NCI-H524 (cell line): Measurements from ENCODE around the gene LRP1-AS.
A peak's percentile ranks its signal among the peaks of the same experiment; 100 is the strongest.

Experiments
- DNase-seq, 2 experiments: peaks; one replicate each; lab custom pipeline; 2025; lab: John Stamatoyannopoulos, UW

The LRP1-AS gene

DNA sequence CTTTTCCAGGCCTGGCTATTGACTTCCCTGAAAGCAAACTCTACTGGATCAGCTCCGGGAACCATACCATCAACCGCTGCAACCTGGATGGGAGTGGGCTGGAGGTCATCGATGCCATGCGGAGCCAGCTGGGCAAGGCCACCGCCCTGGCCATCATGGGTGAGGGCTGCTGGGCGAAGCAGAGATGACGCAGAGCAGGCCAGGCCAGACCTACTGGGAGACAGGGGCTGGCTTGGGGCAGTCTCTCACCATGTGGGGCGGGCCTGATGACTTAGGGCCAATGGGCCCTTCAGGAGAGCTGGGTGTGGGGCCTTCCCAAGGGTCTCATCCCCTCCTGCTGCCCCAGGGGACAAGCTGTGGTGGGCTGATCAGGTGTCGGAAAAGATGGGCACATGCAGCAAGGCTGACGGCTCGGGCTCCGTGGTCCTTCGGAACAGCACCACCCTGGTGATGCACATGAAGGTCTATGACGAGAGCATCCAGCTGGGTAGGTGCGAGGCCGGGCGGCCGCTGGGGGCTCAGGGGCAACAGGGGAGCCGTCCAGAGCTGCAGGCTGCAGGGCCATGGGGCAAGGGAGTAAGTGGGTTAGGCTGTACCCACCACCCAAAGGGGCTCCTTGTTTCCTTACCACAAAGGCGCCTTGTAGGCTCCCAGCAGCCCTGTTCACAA is 33.0 kb upstream of the LRP1-AS start:
- DNase-seq, result no peak

DNA sequence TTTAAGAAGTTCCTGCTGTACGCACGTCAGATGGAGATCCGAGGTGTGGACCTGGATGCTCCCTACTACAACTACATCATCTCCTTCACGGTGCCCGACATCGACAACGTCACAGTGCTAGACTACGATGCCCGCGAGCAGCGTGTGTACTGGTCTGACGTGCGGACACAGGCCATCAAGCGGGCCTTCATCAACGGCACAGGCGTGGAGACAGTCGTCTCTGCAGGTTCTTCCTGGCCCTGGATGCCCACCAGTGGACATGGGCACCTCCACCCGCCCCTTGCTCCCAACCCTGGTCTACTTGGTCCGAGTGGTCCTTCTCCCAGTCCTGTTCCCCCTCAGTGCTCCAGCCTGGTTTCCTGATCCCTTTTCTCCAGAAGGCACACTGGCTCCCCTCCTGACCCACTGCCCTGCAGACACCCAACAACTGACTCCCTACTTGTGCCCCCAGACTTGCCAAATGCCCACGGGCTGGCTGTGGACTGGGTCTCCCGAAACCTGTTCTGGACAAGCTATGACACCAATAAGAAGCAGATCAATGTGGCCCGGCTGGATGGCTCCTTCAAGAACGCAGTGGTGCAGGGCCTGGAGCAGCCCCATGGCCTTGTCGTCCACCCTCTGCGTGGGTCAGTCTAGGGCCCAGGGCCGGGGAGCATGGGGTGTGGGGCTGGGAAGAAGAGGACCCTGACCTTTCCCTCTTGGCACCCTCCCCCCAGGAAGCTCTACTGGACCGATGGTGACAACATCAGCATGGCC is 32.1 kb upstream of the LRP1-AS start:
- DNase-seq, result no peak

DNA sequence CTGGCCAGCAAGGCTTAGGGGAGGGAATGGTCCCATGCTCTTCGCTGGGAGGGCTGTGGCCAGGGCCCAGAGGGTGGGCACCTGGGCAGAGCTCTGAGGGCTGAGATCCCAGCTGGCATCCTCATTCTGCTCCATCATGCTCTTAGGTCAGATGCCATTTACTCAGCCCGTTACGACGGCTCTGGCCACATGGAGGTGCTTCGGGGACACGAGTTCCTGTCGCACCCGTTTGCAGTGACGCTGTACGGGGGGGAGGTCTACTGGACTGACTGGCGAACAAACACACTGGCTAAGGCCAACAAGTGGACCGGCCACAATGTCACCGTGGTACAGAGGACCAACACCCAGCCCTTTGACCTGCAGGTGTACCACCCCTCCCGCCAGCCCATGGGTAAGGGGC is 30.8 kb upstream of the LRP1-AS start:
- no peak for DNase-seq

DNA sequence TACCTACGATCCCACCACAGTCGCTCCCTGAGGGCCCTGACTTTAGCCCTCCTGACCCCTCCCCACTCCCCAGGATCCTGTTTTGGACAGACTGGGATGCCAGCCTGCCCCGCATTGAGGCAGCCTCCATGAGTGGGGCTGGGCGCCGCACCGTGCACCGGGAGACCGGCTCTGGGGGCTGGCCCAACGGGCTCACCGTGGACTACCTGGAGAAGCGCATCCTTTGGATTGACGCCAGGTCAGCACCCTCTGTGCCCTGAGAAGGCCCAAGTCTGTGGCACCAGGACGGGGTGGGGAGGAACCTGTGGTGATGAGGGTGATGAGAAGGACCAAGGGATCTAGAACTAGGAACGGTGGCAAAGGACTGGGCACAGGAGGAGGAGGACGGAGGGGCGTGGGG is 29.9 kb upstream of the LRP1-AS start:
- DNase-seq, result no peak

DNA sequence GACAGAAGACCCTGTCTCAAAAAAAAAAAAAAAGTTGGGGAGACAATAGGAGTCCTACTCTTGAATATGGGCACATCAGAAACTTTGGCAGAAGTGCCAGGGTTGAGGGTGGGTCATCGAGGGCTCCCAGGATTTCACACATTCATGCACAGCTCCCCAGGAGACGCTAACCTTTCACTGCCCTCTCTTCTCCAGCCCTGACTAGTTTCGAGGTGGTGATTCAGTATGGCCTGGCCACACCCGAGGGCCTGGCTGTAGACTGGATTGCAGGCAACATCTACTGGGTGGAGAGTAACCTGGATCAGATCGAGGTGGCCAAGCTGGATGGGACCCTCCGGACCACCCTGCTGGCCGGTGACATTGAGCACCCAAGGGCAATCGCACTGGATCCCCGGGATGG is 29.4 kb upstream of the LRP1-AS start:
- no peak for DNase-seq

DNA sequence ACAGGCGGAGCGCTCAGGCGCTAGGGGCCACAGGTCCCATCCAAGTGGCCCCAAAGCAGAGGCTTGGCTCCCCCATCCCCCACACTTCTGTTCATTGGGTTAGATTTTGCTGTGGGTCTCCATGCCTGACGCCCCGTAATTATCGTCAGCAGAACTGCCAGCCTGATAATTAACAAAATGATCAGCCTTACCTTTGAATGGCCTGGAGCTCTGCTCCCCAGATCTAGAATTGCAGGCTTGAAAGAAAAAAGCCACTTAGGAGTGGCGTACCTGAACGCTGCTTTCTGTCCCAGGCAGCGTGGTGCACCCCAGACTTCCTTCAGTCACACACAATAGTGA is 28.7 kb upstream of the LRP1-AS start:
- no peak for DNase-seq

DNA sequence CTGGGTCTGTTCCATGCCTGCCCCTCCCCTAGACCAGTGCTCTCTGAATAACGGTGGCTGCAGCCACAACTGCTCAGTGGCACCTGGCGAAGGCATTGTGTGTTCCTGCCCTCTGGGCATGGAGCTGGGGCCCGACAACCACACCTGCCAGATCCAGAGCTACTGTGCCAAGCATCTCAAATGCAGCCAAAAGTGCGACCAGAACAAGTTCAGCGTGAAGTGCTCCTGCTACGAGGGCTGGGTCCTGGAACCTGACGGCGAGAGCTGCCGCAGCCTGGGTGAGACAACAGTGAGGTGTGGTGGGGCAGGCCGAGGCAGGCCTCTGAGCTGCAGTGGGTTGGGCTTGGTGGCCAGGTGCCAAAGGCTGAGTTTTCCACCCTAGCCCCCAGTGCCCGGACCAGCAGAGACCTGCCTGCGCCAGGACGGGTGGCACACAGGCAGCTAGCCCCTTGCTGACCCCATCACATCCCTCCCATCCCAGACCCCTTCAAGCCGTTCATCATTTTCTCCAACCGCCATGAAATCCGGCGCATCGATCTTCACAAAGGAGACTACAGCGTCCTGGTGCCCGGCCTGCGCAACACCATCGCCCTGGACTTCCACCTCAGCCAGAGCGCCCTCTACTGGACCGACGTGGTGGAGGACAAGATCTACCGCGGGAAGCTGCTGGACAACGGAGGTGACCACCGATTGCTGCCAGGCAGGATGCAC is 28.2 kb upstream of the LRP1-AS start:
- peak in 1 of 2 experiments; percentile 56 for DNase-seq

DNA sequence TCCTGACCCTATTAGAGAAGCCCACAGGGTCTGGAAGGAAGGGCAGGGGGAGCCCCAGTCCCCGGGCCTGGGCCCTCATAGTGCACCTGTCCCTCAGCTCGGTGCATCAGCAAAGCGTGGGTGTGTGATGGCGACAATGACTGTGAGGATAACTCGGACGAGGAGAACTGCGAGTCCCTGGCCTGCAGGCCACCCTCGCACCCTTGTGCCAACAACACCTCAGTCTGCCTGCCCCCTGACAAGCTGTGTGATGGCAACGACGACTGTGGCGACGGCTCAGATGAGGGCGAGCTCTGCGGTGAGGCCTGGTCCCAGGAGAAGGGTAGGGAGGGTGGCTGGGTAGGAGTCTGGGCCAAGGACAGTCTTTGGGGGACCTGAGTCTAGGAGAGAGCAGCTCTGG is 26.3 kb upstream of the LRP1-AS start:
- DNase-seq, result no peak

DNA sequence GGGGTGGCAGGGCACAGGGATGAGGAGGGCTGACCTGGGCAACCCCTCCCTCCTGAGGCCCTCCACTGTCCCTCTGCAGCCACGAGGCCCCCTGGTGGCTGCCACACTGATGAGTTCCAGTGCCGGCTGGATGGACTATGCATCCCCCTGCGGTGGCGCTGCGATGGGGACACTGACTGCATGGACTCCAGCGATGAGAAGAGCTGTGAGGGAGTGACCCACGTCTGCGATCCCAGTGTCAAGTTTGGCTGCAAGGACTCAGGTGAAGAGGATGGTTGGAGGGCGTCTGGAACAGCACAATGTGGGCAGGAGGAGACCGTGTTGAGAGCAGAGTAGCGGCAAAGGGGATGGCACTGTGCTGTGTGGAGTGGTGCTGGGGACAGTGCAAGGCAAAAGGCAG is 25.7 kb upstream of the LRP1-AS start:
- DNase-seq, result peak in 1 of 2 experiments; percentile 28

DNA sequence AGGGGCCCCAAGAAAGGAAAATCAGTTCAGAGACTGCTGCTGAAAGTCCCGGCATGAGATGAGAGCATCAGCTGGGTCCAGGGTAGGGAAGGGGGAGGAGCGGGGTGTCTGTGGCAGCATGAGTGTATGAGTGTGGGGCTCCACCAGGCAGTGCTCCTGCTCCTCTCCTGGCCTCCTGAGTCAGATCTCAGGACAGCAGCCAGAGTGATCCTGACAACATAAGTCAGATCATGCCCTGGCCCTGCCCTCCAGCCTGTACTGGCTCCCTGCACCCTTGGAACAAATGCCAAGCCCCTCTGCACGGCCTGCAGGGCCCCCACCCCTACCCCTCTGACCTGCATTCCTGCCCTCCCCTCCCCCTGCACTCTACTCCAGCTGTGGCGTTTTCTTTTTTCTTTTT is 24.2 kb upstream of the LRP1-AS start:
- DNase-seq, result no peak

DNA sequence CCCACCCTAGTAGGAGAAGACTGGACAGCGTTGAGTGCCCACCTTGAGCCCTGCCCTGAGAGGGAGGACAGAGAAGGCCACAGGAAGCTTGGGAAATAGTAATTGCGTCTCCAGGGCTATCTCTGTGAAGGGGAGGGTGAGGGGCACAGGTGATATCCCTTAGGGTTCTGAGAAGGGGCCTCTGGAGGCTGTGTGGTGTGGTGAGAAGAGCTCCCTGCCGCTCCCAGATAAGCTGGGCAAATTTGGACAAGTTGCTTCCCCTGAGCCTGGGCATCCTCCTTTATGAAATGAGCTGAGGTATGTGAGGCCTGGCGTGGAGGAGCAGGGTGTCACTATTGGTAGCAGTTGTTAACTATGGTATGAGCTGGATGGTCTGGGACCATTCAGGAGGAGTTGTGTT is 23.5 kb upstream of the LRP1-AS start:
- no peak for DNase-seq

DNA sequence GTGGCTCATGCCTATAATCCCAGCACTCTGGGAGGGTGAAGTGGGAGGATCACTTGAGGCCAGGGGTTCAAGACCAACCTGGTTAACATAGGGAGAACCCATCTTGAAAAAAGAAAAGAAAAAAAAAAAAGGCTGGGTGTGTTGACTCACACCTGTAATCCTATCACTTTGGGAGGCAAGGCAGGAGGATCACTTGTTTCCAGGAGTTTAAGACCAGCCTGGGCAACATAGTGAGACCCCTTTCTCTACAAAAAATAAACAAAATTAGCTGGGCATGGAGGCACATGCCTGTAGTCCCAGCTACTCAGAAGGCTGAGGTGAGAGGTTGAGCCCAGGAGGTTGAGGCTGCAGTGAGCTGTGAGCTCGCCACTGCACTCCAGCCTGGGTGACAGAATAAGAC is 23.0 kb upstream of the LRP1-AS start:
- no peak for DNase-seq

DNA sequence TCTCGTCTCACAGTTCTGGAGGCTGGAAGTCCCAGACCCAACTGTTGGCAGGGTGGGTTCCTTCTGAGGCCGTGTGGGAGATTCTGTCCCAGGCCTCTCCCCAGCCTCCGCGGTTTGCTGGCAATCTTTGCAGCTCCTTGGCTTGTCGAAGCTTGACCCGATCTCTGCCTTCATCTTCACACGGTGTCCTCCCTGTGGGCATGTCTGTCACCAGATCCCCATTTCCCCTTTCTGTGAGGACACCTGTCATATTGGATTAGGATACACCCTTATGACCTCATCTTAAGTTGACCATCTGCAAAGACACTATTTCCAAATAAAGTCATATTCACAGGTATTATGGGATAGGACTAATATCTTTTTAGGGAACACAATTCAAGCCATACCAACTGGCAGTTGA is 22.6 kb upstream of the LRP1-AS start:
- DNase-seq, result no peak

DNA sequence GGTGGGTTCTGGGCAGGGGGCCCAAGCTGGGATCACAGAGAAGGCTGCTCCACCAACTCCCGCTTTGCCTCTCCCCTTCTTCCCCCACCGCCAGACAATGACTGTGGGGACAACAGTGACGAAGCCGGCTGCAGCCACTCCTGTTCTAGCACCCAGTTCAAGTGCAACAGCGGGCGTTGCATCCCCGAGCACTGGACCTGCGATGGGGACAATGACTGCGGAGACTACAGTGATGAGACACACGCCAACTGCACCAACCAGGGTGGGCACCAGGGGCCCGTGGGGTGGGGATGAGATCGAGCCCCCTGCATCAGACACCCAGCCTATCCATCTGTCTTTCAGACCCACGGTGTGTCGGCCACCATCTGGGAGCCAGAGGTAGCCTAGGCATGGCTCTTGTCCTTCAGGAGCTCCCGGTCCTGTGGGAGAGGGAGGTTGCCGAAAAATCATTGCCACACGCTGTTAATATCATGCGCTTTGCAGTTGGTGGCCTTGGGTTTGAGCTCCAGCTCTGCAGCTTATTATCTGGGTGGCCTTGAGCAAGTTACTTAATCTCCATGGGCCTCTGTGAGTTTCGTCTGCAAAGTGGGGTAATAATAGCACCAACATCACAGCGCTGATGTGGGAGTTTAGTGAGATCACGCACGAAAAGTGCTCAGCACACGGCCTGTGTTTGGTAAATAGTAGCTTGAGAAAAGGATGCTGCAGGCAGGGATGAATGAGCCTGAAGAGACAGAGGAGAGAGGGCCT is 21.8 kb upstream of the LRP1-AS start:
- no peak for DNase-seq

DNA sequence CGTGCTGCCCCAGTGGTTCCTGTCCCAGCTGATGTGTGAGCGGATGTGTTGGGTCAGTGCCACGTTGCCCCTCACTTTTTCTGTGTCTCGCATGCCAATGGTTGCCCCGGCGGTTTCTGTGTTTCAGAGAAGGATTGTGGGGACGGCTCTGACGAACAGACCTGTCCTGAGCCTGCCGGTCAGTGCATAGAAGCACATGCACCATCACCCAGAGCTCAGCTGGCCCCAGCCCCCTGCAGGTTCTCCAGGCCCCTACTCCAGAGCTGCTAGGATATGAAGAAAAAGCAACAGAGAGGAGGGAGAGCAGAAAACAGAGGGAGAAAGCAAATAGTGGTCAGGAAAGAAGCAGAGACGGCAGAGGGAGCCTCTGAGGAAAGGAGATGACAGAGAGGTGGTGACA is 20.6 kb upstream of the LRP1-AS start:
- no peak for DNase-seq

DNA sequence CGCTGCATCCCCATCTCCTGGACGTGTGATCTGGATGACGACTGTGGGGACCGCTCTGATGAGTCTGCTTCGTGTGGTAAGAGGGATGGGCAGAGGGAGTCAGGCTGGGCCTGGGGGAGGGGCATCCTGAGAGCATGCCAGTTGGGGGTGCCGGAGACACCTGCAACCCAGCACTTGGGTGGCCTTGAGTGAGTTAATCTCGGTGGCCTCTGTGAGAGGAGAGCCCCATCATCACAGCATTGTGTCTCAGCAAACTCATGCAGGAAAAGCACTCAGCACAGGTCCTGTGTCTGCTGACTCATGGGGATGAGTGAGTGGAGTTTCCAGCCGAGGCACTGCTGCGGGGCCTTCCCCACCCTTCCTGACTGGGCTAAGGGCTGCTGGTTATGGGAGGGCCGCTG is 19.6 kb upstream of the LRP1-AS start:
- DNase-seq, result no peak

DNA sequence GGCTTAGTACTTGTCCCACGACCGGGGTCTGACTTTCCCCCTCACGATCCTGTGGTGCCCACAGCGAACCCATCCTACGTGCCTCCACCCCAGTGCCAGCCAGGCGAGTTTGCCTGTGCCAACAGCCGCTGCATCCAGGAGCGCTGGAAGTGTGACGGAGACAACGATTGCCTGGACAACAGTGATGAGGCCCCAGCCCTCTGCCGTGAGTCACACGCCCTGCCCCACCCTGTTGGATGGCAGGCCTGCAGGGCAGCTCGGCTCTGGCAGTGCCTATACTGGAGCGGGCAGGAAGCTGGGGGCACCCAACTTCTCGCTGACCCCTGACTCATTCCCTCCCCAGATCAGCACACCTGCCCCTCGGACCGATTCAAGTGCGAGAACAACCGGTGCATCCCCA is 18.3 kb upstream of the LRP1-AS start:
- no peak for DNase-seq

DNA sequence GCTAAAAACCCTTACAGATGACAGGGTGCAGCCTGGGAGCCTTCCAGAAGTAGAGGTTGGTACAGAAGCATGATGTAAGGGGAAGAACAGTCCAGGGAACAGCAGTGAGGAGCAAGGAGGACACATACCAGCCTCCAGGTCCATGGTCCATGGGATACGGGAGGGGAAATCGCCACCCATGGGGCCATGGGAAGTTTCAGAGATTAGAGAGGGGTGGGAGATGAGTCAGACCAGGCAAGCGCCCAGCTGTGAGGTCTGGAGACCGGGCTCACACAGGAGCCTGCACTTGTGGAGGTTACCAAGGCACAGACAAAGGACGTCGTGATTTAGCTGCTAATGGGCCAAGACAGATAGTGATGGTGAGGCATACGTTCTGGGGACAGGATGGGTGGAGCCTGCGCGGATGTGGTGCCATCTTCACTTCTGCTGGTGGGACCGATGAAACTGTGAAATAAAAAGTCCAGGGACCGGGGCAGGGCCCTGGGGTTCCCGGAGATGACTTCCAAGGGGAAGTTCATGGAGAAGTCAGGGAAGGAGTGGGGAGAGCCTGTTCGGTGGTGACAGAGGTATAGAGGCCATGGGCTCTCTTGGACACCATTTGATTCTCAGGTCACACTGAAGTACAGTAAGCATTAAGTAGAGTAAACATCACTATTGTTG is 17.7 kb upstream of the LRP1-AS start:
- DNase-seq, result no peak

DNA sequence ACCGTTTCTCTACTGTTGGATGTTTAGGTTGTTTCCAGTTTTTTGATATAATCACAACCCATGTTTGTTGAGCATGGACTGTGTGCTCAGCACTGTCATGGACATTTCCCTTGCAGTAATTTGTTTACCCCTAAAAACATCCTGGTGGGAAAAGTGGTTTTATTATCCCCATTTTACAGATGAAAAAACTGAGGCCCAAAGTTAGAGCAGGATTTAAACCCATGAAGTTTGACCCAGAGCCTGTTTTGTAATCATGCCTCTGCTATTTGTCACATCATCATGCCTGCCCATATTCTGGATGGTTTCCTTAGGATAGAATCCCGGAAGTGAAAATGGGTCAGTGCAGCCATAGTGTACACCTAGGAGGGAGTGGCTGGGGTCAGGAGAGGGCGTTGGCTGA is 17.0 kb upstream of the LRP1-AS start:
- DNase-seq, result no peak

DNA sequence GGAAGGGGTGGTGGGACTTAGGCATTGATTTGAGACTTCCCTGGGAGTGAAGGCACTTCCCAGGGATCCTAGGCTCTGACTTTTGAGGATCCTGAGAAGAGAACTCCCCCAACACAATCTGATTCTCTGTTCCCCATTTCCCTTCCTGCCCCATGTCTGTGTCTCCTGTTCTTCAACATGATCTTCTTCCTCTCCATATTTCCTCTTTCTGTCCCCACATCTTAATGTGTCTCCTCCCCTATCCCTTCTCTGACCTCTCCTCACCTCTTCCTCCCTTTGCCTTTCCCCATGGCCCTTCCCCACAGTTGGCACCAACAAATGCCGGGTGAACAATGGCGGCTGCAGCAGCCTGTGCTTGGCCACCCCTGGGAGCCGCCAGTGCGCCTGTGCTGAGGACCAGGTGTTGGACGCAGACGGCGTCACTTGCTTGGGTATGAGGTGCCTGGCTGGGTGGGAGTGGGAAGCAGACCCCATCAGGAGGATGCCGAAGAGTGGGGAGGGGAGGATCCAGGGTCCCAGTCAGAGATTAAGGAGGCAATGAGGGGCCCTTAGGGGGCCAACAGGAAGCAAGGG is 15.2 kb upstream of the LRP1-AS start:
- no peak for DNase-seq

DNA sequence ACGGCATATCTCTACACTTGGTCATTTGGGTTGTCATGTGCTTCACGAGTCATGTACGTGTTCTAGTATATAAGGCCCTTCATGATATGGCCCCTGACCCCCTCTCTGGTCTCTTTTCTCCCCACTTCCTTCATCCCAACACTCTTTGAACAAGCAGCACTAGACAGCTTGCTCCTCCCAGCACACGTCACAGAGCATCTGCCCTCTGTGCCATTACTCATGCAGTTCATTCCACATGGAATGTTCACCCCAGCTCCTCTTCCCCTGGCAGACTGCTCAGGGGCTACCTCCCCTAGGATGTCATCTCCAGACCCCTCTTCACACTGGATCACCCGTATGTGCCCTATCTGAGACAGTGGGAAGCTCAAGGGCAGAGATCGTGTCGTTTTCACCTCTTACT is 14.1 kb upstream of the LRP1-AS start:
- DNase-seq, result no peak

DNA sequence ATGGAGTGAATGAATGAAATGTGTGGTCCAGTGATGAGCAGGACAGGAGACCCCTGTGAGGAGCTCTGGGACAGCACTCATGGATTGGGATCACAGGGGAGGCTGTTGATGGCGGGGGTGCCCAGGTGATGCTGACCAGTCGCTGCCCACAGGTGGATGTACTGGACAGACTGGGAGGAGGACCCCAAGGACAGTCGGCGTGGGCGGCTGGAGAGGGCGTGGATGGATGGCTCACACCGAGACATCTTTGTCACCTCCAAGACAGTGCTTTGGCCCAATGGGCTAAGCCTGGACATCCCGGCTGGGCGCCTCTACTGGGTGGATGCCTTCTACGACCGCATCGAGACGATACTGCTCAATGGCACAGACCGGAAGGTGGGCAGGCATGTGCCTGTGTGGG is 13.3 kb upstream of the LRP1-AS start:
- no peak for DNase-seq
